Muscle of leg (tissue), 11 donors: ENCODE data around the gene LRRC45. TPM values are rescaled to one million over a fixed set of nuclear protein-coding genes. Genes with fewer than 3 reads are reported as not detected.
A peak's percentile ranks its signal among the peaks of the same experiment; 100 is the strongest.

ENCODE experiments used
- DNase-seq: peaks from one replicate; pipeline ENCODE4 v3.0.0; 2013
- H3K27ac ChIP-seq: one replicate; pipeline ENCODE4 v1.5.1; 2013; ENCODE audit warnings: mild to moderate bottlenecking, low read length, control low read depth
- H3K27me3 ChIP-seq: one replicate; pipeline ENCODE4 v1.6.1; 2013; ENCODE audit warnings: low read length; ENCODE audit not compliant: control insufficient read depth, insufficient read depth
- H3K36me3 ChIP-seq: one replicate; pipeline ENCODE4 v1.6.1; 2013; ENCODE audit warnings: low read length; ENCODE audit not compliant: control insufficient read depth, insufficient read depth
- H3K4me1 ChIP-seq: one replicate; pipeline ENCODE4 v1.6.1; 2013; ENCODE audit warnings: low read length; ENCODE audit not compliant: control insufficient read depth, insufficient read depth
- H3K4me3 ChIP-seq: one replicate; pipeline ENCODE4 v1.5.1; 2013; ENCODE audit warnings: low read length, control low read depth
- H3K9me3 ChIP-seq: replicated peaks from 2 replicates; pipeline ENCODE4 v1.6.1; 2013; ENCODE audit warnings: low read depth, low read length; ENCODE audit not compliant: control insufficient read depth
- WGBS: methylation state at CpG from one replicate; pipeline ENCODE4 v1.1.5; 2013; ENCODE audit warnings: missing lambda C conversion rate; ENCODE audit not compliant: insufficient coverage; 5-methylcytosine and 5-hydroxymethylcytosine counted together
- polyA plus RNA-seq, 8 donors: library from polyadenylated mRNA; unstranded; fragments of 120-200 nt; gene quantifications; one replicate each; pipeline versions ENCODE4 v1.2.1 to v1.2.3, GENCODE V29; 2013; ENCODE audit warnings: inconsistent platforms in 1 of 8, low replicate concordance in 1 of 8; ENCODE audit not compliant: insufficient read length in 8 of 8, insufficient read depth in 1 of 8
- total RNA-seq: library from RNA; stranded (reverse); fragments of 120-200 nt; gene quantifications from one replicate; pipeline ENCODE4 v1.2.4, GENCODE V29; 2013

Gene LRRC45
- total and polyA plus RNA-seq, 9 donors: 8.4 to 12.3 (median 9.7) TPM

- no peaks in the 10 kb centered on the region for H3K27me3 ChIP-seq
- H3K27ac ChIP-seq: no peak overlapping the region
- H3K4me3 ChIP-seq: no peak overlapping the region
- H3K36me3 ChIP-seq: peaks cover 19% of the 10 kb centered on the region
- WGBS: 52% methylated on average over 33 of the region's 36 CpGs
- H3K9me3 ChIP-seq: no peaks in the 10 kb centered on the region
- DNase-seq: no peak
- H3K4me1 ChIP-seq: peaks cover 42% of the 10 kb centered on the region
These were observed 22.9 kb upstream of the LRRC45 start for GRCh38 chr17:81999976-82000802.

- peak; percentile 63 for DNase-seq
- Histone ChIP-seq H3K4me3 (no peak overlapping the region), H3K4me1 (peaks cover 43% of the 10 kb centered on the region), H3K27me3 (no peaks in the 10 kb centered on the region), H3K9me3 (no peaks in the 10 kb centered on the region), H3K27ac (no peak overlapping the region), H3K36me3 (peaks cover 15% of the 10 kb centered on the region)
- 63% methylated on average over 30 of the region's 32 CpGs for WGBS
These were observed 22.1 kb upstream of the LRRC45 start for GRCh38 chr17:82000803-82001570.

DNA sequence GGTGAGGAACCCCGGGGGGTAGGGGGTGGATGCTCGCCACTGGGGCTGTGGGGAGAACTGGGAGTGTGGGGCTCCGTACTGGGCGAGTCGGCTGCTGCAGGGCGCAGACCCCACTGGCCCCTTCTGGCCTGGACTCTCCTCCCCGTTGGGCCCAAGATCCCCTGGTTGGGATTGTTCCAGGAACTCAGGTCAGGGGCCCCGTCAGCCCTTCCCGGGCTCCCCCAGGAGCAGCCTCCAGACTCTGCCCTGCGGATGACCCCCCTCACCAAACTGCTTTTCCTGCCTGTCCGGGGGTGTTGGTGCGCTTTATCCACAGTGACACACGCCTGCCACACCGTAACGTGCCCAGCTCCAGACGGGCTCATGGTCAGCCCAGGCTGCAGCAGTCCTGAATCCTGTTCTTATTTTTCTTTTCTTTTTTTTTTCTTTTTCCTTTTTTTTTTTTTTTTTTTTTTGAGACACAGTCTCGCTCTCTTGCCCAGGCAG, 21.5 kb upstream of the LRRC45 start:
- Histone ChIP-seq H3K27me3 (no peaks in the 10 kb centered on the region), H3K4me3 (no peak overlapping the region), H3K27ac (no peak overlapping the region), H3K9me3 (no peaks in the 10 kb centered on the region), H3K36me3 (peaks cover 10% of the 10 kb centered on the region), H3K4me1 (peaks cover 49% of the 10 kb centered on the region)
- no peak for DNase-seq
- 65% methylated on average over 15 of the region's 17 CpGs for WGBS

DNA sequence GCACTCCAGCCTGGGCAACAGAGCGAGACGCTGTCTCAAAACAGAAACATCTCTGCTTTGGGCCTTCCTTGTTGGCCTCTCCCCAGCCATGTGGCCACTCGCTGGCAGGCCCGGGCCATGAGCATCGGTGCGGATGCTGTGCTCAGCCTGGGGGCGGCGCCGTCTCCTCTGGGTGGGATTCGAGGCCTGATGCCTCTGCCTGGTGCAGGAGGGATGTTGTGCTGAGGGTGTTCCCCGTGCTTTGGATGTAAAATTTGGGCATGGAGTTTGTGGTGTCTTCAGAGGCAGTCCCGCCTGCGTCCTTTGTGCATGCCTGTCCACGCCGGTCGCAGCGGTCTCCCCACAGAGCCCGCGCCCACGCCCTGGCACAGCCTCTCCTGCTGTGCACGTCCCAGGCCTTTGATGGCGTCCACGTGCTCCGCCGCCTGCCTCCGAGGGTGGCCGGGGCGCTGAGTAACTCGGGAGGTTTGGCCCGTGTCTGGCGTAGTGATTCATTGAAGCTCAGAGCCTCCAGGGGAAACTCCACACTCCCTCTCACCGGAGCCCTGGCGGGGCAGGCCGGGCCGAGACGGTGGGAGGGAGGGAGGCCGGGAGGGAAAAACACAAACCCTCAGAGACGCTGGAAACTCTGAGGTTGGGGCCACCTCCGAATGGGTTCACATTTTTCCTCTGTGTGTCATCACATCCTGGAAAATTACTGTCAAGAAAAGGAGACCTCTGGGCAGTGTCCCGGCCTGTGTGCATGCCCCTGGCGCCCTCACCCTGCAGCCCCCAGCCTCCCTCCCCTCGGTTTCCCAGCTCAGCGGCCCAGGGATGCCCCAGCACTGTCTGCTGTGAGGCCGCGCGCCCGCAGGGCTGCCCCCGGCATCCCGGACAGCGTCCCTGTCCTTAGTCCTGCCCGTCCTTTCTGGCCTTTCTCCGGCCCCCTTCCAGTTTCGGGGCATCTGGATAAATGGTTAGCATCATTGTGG, 19.4 kb upstream of the LRRC45 start:
- DNase-seq: peak; percentile 75
- no peaks in the 10 kb centered on the region for H3K9me3 ChIP-seq
- H3K4me3 ChIP-seq: no peak overlapping the region
- H3K4me1 ChIP-seq: peaks cover 58% of the 10 kb centered on the region
- no peaks in the 10 kb centered on the region for H3K27me3 ChIP-seq
- 49% methylated on average over 39 of the region's 53 CpGs for WGBS
- H3K27ac ChIP-seq: peak overlapping the region; percentile 20
- H3K36me3 ChIP-seq: peaks cover 7% of the 10 kb centered on the region

DNA sequence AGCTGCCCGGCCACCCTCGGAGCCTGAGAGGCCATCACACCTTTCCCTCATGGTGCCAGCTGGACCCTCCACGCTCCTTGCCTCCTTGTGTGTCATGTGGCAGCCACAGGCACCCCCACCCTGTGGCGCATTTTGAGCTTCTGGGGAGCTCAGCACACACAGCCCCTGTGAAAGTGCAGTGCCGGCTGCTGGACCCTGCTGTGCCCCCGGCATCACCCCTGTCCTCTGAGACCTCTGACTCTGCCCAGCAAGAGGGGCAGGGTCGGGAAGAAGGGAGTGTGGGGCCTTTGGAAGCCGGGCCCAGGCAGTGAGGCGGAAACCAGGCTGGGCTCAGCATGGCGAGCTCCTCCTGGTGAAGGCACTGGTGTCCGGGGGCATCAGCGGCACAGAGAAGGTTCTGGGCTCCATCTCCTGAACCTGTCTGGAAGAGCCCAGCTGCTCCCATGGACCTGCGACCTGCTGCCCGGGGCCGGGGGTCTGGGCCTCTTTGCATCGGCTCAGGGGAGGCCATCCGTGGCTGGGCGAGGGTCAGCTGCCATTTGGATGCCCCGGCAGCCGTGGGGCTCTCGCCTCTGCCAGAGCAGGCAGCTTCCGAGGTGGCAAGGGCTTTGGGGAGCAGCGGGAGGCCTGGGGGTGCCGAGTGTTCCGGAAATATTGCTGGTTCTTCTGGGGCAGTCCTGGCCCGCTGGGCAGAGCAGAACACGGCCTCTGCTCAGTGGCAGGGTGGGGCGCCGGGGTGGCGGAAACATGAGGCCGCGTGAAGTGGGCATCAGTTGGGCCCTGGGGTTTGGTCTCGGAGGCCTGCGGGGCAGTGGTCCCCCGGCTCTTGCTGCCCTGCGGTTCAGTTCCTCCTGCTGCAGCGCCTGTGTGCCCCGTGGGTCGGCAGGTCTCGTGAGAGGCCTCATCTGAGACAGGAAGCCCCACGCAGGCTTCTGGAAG, 18.3 kb upstream of the LRRC45 start:
- Histone ChIP-seq H3K4me1 (peaks cover 54% of the 10 kb centered on the region), H3K4me3 (no peak overlapping the region), H3K27ac (no peak overlapping the region), H3K9me3 (no peaks in the 10 kb centered on the region), H3K27me3 (no peaks in the 10 kb centered on the region), H3K36me3 (peaks cover 13% of the 10 kb centered on the region)
- 79% methylated on average over 40 of the region's 41 CpGs for WGBS
- no peak for DNase-seq

DNA sequence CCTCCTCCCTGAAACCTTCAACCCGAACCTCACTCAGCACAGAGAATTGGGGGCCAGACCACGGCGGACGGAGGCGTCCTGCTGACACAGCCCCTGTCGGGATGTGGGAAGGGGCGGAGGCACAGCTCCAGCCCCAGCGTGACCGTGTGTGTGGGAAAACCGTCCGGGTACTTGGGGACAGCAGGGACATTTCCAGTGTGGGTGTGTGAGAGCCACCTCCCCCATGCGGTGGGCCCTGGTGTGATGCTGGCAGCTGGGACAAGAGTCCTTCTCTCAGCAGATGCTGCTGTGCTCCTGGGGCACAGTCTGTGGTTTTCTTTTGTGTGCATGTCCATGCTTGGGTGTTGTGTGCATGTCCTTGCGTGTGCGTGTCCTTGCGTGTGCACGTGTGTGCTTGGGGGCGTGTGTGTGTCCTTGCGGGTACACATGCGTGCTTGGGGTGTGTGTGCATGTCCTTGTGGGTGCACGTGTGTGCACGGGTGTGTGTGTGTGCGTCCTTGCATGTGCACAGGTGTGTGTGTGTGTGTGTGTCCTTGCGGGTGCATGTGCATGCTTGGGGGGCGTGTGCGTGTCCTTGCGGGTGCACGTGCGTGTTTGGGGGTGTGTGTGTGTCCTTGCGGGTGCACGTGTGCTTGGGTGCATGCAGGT, 17.3 kb upstream of the LRRC45 start:
- no peak overlapping the region for H3K27ac ChIP-seq
- H3K9me3 ChIP-seq: no peaks in the 10 kb centered on the region
- H3K4me1 ChIP-seq: peaks cover 43% of the 10 kb centered on the region
- H3K27me3 ChIP-seq: no peaks in the 10 kb centered on the region
- H3K36me3 ChIP-seq: peaks cover 13% of the 10 kb centered on the region
- no peak overlapping the region for H3K4me3 ChIP-seq
- WGBS: 82% methylated on average over 24 of the region's 30 CpGs
- DNase-seq: no peak

DNA sequence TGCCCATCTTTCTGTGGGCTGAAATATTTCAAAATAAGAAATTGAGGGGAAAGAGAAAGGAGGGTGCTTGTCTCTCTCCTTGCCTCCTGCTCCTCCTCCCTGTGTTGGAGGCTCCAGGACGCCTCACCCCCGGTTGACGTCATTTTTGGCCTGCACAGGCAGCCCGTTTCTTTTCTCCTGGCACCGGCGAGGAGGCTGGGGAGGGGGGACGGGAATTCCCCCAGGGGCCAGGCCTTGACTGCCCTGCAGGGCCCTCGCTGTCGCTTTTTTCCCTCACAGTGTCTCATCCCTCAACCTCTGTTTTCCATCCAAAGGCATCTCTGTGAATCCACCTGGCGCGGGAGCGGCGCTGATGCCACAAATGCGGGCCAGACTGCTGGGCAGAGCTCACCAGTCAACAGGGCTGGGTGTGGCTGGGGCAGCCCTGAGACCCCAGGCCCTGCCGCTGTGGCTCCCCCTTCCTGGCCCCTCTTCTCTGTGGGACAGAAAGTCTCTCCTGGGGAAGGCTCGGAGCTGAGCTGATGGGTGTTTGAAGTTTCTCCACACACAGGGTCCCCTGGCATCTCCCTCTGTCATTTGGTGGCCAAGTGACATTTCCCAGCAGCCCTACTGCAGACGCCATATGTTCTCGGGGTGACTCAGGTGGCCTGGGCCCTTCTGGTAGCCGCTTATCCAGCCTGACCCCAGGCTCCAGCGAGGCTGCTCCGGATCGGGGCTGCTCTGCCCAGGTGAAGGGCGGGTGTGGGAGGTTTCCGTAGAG, 16.5 kb upstream of the LRRC45 start:
- DNase-seq: no peak
- 79% methylated on average over 12 of the region's 24 CpGs for WGBS

DNA sequence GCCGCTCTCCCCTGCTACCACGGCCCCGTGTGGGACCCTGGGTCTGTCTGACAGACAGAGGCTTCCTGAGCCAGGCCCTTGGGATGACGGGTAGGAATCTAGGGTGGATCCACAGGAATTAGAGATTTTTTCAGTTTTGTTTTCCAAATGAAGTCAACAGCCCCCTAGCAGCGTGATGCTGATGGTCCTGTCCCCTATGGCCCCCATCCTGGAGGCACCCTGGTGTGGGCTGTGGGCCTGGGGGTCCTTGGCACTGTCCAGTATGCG, 15.9 kb upstream of the LRRC45 start:
- Histone ChIP-seq H3K27me3 (no peaks in the 10 kb centered on the region), H3K9me3 (no peaks in the 10 kb centered on the region), H3K36me3 (peaks cover 16% of the 10 kb centered on the region), H3K27ac (no peak overlapping the region), H3K4me3 (no peak overlapping the region), H3K4me1 (peaks cover 34% of the 10 kb centered on the region)
- WGBS: 71% methylated on average over 6 of the region's 6 CpGs
- DNase-seq: no peak

More for the DNA sequence above, 16.5 kb upstream of the LRRC45 start:
- Histone ChIP-seq H3K27me3 (no peaks in the 10 kb centered on the region), H3K4me3 (no peak overlapping the region), H3K9me3 (no peaks in the 10 kb centered on the region), H3K36me3 (peaks cover 15% of the 10 kb centered on the region), H3K4me1 (peaks cover 35% of the 10 kb centered on the region), H3K27ac (no peak overlapping the region)
